Measurements from ENCODE around the gene NDUFB6.

The NDUFB6 gene

GRCh38 chr9:32584784-32585183, 11.8 kb upstream of the NDUFB6 start:
- no peaks in the 10 kb centered on the region for H3K27me3 ChIP-seq (replicated peaks)
- TF ChIP-seq, protein P1, sequence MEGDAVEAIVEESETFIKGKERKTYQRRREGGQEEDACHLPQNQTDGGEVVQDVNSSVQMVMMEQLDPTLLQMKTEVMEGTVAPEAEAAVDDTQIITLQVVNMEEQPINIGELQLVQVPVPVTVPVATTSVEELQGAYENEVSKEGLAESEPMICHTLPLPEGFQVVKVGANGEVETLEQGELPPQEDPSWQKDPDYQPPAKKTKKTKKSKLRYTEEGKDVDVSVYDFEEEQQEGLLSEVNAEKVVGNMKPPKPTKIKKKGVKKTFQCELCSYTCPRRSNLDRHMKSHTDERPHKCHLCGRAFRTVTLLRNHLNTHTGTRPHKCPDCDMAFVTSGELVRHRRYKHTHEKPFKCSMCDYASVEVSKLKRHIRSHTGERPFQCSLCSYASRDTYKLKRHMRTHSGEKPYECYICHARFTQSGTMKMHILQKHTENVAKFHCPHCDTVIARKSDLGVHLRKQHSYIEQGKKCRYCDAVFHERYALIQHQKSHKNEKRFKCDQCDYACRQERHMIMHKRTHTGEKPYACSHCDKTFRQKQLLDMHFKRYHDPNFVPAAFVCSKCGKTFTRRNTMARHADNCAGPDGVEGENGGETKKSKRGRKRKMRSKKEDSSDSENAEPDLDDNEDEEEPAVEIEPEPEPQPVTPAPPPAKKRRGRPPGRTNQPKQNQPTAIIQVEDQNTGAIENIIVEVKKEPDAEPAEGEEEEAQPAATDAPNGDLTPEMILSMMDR (IDR thresholded peaks at IDR 0.05; ENCODE audit: low read depth, low read length, missing control alignments), result no peak
- in situ Hi-C loops (cut with HindIII; ENCODE audit: low pct_ligation_motif_present, low sequenced_read_pairs), result no loop called here

DNA sequence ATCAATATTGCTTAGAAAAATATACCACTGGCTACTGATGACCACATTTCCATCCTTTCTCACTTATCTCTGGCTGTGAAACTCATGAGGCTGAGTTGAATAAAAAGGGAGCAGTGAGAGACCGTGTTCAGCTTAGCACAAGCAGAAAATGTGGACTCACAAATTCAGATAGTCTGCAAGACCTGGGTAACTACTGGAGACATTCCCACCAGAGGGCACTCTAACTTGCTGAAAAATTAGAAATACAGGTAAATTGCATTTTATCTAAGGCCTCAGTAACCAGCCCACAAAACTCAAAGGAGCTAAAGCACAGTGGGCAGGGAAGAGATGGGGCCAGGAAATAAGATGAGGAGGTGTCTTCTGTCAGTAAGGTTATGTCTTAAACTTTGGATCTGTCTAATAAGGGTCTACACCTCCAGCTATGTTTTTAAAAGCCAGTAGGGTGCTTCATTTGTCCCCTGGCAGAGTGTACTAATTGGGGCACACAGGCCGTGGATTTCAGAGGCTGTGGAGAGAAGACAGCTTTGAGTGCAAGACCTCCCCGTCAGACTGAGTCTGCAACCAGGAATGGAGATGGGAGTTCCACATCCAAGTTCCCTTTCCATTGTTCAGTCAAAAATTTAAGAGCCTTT, 8.7 kb upstream of the NDUFB6 start:
- TF ChIP-seq, protein P1 (IDR thresholded peaks at IDR 0.05; ENCODE audit: low read depth, low read length, missing control alignments), result peak; percentile 77
- in situ Hi-C loops (cut with HindIII; ENCODE audit: low pct_ligation_motif_present, low sequenced_read_pairs), result no loop called here
- no peak overlapping the region for H3K27ac ChIP-seq
- no peaks in the 10 kb centered on the region for H3K27me3 ChIP-seq (replicated peaks)
- H3K36me3 ChIP-seq (replicated peaks), result no peaks in the 10 kb centered on the region
- no peak overlapping the region for H3K4me3 ChIP-seq (ENCODE audit: low read depth, low read length)
- peak; percentile 59 for DNase-seq

More at GRCh38 chr9:32584784-32585183, 11.8 kb upstream of the NDUFB6 start:
- no peak overlapping the region for H3K4me3 ChIP-seq (ENCODE audit: low read depth, low read length)
- no peak overlapping the region for H3K27ac ChIP-seq
- no peak for DNase-seq
- H3K36me3 ChIP-seq (replicated peaks), result no peaks in the 10 kb centered on the region

DNA sequence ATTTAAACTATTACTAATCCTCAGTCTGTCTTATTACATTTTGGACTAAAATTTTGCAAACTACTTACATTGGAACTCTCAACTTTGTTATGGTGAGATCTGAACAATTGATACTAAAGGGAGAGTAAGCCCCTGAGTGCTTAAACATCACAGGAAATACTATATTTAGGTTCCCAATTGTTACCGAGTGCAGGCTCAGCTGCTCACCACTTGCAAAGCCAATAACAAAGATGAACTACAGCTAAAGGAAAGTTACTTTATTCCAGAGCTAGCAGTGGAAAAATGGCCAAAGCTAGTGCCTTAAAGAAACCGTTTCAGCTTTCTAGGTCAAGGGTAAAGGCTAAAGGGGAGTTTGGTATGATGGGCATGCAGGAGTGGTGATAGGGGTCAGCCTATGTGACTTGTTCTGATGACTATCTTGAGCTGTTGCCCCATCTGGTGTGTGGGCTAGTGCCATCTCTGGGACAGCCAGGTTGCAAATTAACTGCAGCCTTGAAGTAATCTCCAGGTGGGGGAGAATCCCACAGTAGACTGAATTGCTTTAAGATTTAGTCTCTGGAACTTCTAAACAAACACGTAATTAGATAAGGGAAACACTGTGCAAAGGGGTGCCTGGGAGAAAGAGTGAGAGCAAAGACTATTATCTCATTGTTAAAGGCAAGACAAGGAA, 7.8 kb upstream of the NDUFB6 start:
- in situ Hi-C loops (cut with HindIII; ENCODE audit: low pct_ligation_motif_present, low sequenced_read_pairs), result no loop called here
- H3K27me3 ChIP-seq (replicated peaks), result no peaks in the 10 kb centered on the region
- TF ChIP-seq, protein P1 (IDR thresholded peaks at IDR 0.05; ENCODE audit: low read depth, low read length, missing control alignments), result no peak
- DNase-seq, result no peak
- H3K36me3 ChIP-seq (replicated peaks), result no peaks in the 10 kb centered on the region
- no peak overlapping the region for H3K27ac ChIP-seq
- no peak overlapping the region for H3K4me3 ChIP-seq (ENCODE audit: low read depth, low read length)

DNA sequence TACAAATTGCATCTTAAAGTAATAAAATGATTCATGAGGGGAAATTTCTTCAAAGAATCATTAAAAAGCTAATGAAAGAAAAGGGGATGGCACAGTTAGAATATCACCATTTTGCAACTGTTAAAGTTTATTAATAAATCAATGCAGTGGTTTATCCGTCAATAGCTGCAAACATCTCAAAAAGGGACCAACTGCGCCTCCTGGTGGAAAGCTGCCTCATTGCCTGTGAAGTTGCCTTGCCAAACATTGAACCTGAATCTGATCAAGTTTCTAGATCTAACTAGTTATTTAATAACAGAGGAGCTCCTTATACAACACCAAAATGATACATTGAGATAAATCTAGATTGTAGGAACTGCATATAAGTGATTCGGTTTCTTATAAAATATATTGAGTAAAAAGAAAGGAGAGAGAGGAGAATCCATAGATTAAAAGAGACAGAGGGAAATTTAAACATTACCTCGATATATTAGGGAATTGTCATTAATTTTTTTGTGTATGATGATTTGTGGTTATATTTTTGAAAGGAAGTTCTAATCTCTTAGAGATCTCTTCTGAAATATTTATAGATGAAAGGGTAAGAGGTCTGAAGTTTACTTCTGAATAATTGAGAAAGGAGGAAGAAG, 6.9 kb upstream of the NDUFB6 start:
- TF ChIP-seq, protein P1 (IDR thresholded peaks at IDR 0.05; ENCODE audit: low read depth, low read length, missing control alignments), result peak; percentile 93
- Histone ChIP-seq H3K4me3 (ENCODE audit: low read depth, low read length) (no peak overlapping the region), H3K27me3 (replicated peaks) (no peaks in the 10 kb centered on the region), H3K27ac (no peak overlapping the region), H3K36me3 (replicated peaks) (no peaks in the 10 kb centered on the region)
- DNase-seq, result peak; percentile 70
- in situ Hi-C loops (cut with HindIII; ENCODE audit: low pct_ligation_motif_present, low sequenced_read_pairs), result loop anchor here (10.0 kb wide), 1 partner anchor 205 kb away; no protein-coding TSS in a partner anchor

DNA sequence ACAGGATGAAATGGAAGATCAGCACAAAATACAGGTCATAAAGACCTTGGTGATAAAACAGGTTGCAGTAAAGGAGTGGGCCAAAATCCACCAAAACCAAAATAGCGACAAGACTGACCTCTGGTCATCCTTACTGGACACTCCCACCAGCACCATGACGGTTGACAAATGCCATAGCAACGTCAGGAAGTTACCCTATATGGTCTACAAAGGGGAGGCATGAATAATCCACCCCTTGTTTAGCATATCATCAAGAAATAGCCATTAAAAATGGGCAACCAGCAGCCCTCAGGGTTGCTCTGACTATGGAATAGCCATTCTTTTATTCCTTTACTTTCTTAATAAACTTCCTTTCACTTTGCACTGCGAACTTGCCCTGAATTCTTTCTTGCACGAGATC, 6.0 kb upstream of the NDUFB6 start:
- no peaks in the 10 kb centered on the region for H3K27me3 ChIP-seq (replicated peaks)
- H3K27ac ChIP-seq, result no peak overlapping the region
- no peaks in the 10 kb centered on the region for H3K36me3 ChIP-seq (replicated peaks)
- in situ Hi-C loops (cut with HindIII; ENCODE audit: low pct_ligation_motif_present, low sequenced_read_pairs), result loop anchor here (10.0 kb wide), 1 partner anchor 204 kb away; no protein-coding TSS in a partner anchor
- TF ChIP-seq, protein P1 (IDR thresholded peaks at IDR 0.05; ENCODE audit: low read depth, low read length, missing control alignments), result no peak
- H3K4me3 ChIP-seq (ENCODE audit: low read depth, low read length), result no peak overlapping the region
- no peak for DNase-seq

All from brain microvascular endothelial cell (primary cell).